IPS DF 6.9 (cell line): ENCODE results near the gene DLGAP1.
"Not testable (repeated sequence)": the region's sequence is repeated elsewhere in the genome, so short reads cannot be mapped to it uniquely, and the experiment has no call there.

Experiments
- DNase-seq: peaks from one replicate; pipeline ENCODE4 v3.0.0-alpha.2; 2013; ENCODE audit warnings: low read depth, low spot score
- H3K27ac ChIP-seq: one replicate; pipeline ENCODE4 v1.5.1; 2013; ENCODE audit warnings: low read length, control low read depth
- H3K27me3 ChIP-seq: 2 replicates; pipeline ENCODE4 v1.6.1; 2013; ENCODE audit warnings: mild to moderate bottlenecking, low read length; ENCODE audit not compliant: control insufficient read depth, insufficient read depth
- H3K36me3 ChIP-seq: 2 replicates; pipeline ENCODE4 v1.6.1; 2013; ENCODE audit warnings: low read length; ENCODE audit not compliant: control insufficient read depth, insufficient read depth
- H3K4me1 ChIP-seq: 2 replicates; pipeline ENCODE4 v1.6.1; 2013; ENCODE audit warnings: low read length; ENCODE audit not compliant: control insufficient read depth, insufficient read depth
- H3K4me3 ChIP-seq: 2 replicates; pipeline ENCODE4 v1.5.1; 2013; ENCODE audit warnings: mild to moderate bottlenecking, low read length
- H3K9me3 ChIP-seq: 2 replicates; pipeline ENCODE4 v1.6.1; 2013; ENCODE audit warnings: low read length, inconsistent platforms; ENCODE audit not compliant: control insufficient read depth, insufficient read depth
- WGBS: extraction: QIAGEN DNeasy Blood & Tissue Kit; methylation state at CpG from one replicate; pipeline ENCODE4 v1.1.7; 2013; ENCODE audit warnings: mixed read lengths, missing lambda C conversion rate; ENCODE audit not compliant: insufficient read length, insufficient coverage; 5-methylcytosine and 5-hydroxymethylcytosine counted together

Gene DLGAP1

GRCh38 chr18:3604498-3605408 is 850.4 kb downstream of the DLGAP1 start:
- peaks cover 3% of the 10 kb centered on the region; the same call in 1 of the 2 replicates for H3K36me3 ChIP-seq
- H3K9me3 ChIP-seq, result no peaks in the 10 kb centered on the region
- no CpG with 5 or more reads among the region's 12 CpGs for WGBS
- peaks cover 5% of the 10 kb centered on the region for H3K4me1 ChIP-seq
- no peak for DNase-seq
- H3K27me3 ChIP-seq, result no peaks in the 10 kb centered on the region
- H3K27ac ChIP-seq, result peak overlapping the region; percentile 94
- H3K4me3 ChIP-seq, result peak overlapping the region; percentile 70; the same call in 1 of the 2 replicates

- Histone ChIP-seq H3K4me1 (peaks cover 6% of the 10 kb centered on the region), H3K36me3 (peaks cover 3% of the 10 kb centered on the region; the same call in 1 of the 2 replicates), H3K27me3 (no peaks in the 10 kb centered on the region), H3K4me3 (peak overlapping the region; percentile 70; the same call in 1 of the 2 replicates), H3K9me3 (no peaks in the 10 kb centered on the region), H3K27ac (peak overlapping the region; percentile 94)
- WGBS, result no CpG with 5 or more reads among the region's 4 CpGs
- no peak for DNase-seq
These were observed 850.9 kb downstream of the DLGAP1 start for GRCh38 chr18:3604235-3604497.

- no peaks in the 10 kb centered on the region for H3K9me3 ChIP-seq
- peaks cover 3% of the 10 kb centered on the region; the same call in 1 of the 2 replicates for H3K36me3 ChIP-seq
- H3K27ac ChIP-seq, result peak overlapping the region; percentile 99
- DNase-seq, result peak; percentile 84
- peak overlapping the region; percentile 70; the same call in 1 of the 2 replicates for H3K4me3 ChIP-seq
- no CpG with 5 or more reads among the region's 12 CpGs for WGBS
- no peaks in the 10 kb centered on the region for H3K27me3 ChIP-seq
- peaks cover 7% of the 10 kb centered on the region for H3K4me1 ChIP-seq
These were observed 851.5 kb downstream of the DLGAP1 start for GRCh38 chr18:3603421-3604234.

DNA sequence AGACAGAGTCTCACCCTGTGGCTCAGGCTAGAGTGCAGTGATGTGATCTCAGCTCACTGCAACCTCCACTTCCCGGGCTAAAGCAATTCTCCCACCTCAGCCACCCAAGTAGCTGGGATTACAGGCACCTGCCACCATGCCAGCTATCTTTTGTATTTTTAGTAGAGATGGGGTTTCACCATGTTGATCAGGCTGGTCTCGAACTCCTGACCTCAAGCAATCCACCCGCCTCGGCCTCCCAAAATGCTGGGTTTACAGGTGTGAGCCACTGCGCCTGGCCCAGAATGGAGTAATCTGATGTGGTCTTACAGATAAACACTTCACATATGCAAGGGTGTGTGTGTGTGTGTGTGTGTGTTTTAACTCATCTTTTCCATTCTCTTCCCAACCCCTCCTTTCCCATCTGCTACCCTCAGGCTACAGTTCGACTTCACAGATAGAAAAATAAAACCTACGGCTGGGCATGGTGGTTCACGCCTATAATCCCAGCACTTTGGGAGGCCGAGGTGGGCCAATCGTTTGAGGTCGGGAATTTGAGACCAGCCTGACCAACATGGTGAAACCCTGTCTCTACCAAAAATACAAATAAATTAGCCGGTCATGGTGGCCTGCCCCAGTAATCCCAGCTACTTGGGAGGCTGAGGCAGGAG is 853.9 kb downstream of the DLGAP1 start:
- WGBS, result no CpG with 5 or more reads among the region's 12 CpGs
- not testable (repeated sequence) for H3K4me3 ChIP-seq, H3K27ac ChIP-seq, H3K9me3 ChIP-seq, H3K36me3 ChIP-seq, H3K27me3 ChIP-seq, DNase-seq, H3K4me1 ChIP-seq

- Histone ChIP-seq H3K4me3 (no peak overlapping the region), H3K36me3 (no peaks in the 10 kb centered on the region), H3K9me3 (no peaks in the 10 kb centered on the region), H3K27me3 (no peaks in the 10 kb centered on the region), H3K4me1 (peaks cover 8% of the 10 kb centered on the region), H3K27ac (no peak overlapping the region)
- no peak for DNase-seq
- no CpG with 5 or more reads among the region's 6 CpGs for WGBS
These were observed 855.2 kb downstream of the DLGAP1 start for GRCh38 chr18:3599861-3600260.

DNA sequence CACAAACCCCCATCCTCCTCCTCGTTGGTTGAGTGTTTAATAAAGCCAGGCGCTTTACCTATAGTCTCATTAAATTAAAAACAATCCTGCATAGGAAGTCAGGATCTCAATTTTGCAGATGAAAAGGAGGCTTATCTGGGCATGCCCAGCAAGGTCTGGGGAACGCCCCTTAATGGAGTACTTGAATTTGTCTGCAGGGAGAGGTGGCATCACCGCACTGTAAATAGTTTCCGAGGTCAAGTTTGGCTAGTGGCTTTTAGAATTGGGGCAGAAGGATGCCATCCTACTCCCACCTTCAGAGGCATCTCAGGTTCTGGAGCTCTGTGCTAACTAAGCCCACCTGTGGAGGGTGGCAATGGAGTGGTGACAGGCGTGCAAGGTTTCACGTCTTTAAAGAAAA is 855.9 kb downstream of the DLGAP1 start:
- H3K9me3 ChIP-seq, result no peaks in the 10 kb centered on the region
- H3K4me1 ChIP-seq, result peaks cover 8% of the 10 kb centered on the region
- no peak overlapping the region for H3K4me3 ChIP-seq
- no peaks in the 10 kb centered on the region for H3K27me3 ChIP-seq
- WGBS, result no CpG with 5 or more reads among the region's 7 CpGs
- no peak overlapping the region for H3K27ac ChIP-seq
- H3K36me3 ChIP-seq, result no peaks in the 10 kb centered on the region
- DNase-seq, result no peak

- no peaks in the 10 kb centered on the region for H3K36me3 ChIP-seq
- WGBS, result no CpG with 5 or more reads among the region's 10 CpGs
- no peaks in the 10 kb centered on the region for H3K9me3 ChIP-seq
- no peak for DNase-seq
- peaks cover 8% of the 10 kb centered on the region for H3K4me1 ChIP-seq
- no peak overlapping the region for H3K4me3 ChIP-seq
- H3K27me3 ChIP-seq, result no peaks in the 10 kb centered on the region
- H3K27ac ChIP-seq, result no peak overlapping the region
These were observed 856.5 kb downstream of the DLGAP1 start for GRCh38 chr18:3598581-3598980.

DNA sequence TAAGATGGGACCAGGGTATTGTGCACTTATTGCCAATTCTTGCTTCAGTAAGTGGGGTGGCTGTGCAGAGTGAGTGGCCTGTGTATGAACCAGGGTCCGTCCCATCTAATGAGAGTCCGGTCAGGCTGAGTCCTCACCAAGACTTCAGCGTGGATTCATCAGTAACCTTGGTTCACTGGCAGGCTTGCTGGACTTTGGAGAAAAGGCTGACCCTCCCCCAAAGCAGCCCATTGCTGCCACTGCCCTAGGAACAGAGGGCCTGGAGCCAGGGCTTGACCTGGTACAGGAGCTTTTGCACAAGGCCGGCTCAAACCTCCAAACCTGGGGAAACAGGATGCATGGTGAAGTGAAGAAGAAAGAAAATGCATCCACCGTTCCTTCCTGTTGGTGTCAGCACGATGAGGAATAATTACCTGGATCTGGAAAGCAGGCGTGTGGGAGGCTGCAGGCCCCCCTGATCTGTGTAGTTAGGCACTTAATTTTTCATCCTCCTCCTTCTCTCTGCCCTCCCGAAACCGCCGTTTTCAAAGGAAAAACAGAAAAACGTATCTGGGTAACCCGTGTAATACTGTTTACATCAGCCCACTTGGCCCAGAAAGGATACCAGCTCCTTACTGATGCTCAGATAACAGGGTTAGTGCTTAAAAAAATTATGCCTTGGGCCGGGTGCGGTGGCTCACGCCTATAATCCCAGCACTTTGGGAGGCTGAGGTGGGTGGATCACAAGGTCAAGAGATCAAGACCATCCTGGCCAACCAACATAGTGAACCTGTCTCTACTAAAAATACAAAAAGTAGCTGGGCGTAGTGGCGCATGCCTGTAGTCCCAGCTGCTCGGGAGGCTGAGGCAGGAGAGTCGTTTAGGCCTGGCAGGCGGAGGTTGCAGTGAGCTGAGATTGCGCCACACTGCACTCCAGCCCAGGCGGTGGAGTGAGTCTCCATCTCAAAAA is 857.4 kb downstream of the DLGAP1 start:
- H3K4me3 ChIP-seq, result no peak overlapping the region
- DNase-seq, result no peak
- H3K4me1 ChIP-seq, result peaks cover 8% of the 10 kb centered on the region
- WGBS, result no CpG with 5 or more reads among the region's 22 CpGs
- no peak overlapping the region for H3K27ac ChIP-seq
- no peaks in the 10 kb centered on the region for H3K9me3 ChIP-seq
- H3K27me3 ChIP-seq, result no peaks in the 10 kb centered on the region
- H3K36me3 ChIP-seq, result no peaks in the 10 kb centered on the region

GRCh38 chr18:3596637-3597384 is 858.3 kb downstream of the DLGAP1 start:
- H3K36me3 ChIP-seq, result no peaks in the 10 kb centered on the region
- no peak for DNase-seq
- H3K27me3 ChIP-seq, result peaks cover 1% of the 10 kb centered on the region; the same call in 1 of the 2 replicates
- H3K27ac ChIP-seq, result no peak overlapping the region
- H3K4me1 ChIP-seq, result peaks cover 5% of the 10 kb centered on the region
- WGBS, result 100% methylated on average over 1 of the region's 17 CpGs
- no peaks in the 10 kb centered on the region for H3K9me3 ChIP-seq
- no peak overlapping the region for H3K4me3 ChIP-seq
